ENCODE results near the gene SPON2. TPM values are rescaled to one million over a fixed set of nuclear protein-coding genes. Genes with fewer than 3 reads are reported as not detected.

SPON2 gene
- polyA plus RNA-seq (2013, experiment 1 of 4): 3.2 TPM
- 4.0 TPM for polyA plus RNA-seq (2013, experiment 2 of 4)
- 5.8 TPM for polyA plus RNA-seq (2013, experiment 3 of 4)
- polyA plus RNA-seq (2013, experiment 4 of 4): 8.6 TPM

- H3K27me3 ChIP-seq (ENCODE audit: control insufficient read depth, insufficient read depth, low read length, poor library complexity, severe bottlenecking): peaks cover 68% of the 10 kb centered on the region
- H3K4me3 ChIP-seq (ENCODE audit: insufficient read depth, low read depth, low read length): peak within 1 kb of the TSS; percentile 25
Observed at GRCh38 chr4:1172228-1172851, at the start of gene SPON2. SPON2 (minus strand) TSS chr4:1172583.

GRCh38 chr4:1221155-1221870 lies 48.9 kb upstream of the SPON2 start:
- WGBS, 2 experiments: 94 to 95% methylated on average over 33 of the region's 33 CpGs
- Histone ChIP-seq H3K9me3 (ENCODE audit: control insufficient read depth, low read length) (no peaks in the 10 kb centered on the region), H3K27ac (ENCODE audit: insufficient read depth, low read depth, low read length, poor library complexity, severe bottlenecking) (no peak overlapping the region), H3K4me1 (ENCODE audit: control insufficient read depth, insufficient read depth, low read length) (no peaks in the 10 kb centered on the region), H3K4me3 (ENCODE audit: insufficient read depth, low read depth, low read length) (no peak overlapping the region), H3K36me3 (ENCODE audit: control insufficient read depth, insufficient read depth, low read length) (peaks cover 26% of the 10 kb centered on the region), H3K27me3 (ENCODE audit: control insufficient read depth, insufficient read depth, low read length, poor library complexity, severe bottlenecking) (no peaks in the 10 kb centered on the region)

More at GRCh38 chr4:1172228-1172851, at the start of gene SPON2:
- H3K27ac ChIP-seq (ENCODE audit: insufficient read depth, low read depth, low read length, poor library complexity, severe bottlenecking): no peak within 1 kb of the TSS
- peaks cover 5% of the 10 kb centered on the region for H3K4me1 ChIP-seq (ENCODE audit: control insufficient read depth, insufficient read depth, low read length)
- 3 to 4% methylated on average over 51 to 54 of the region's 54 CpGs for WGBS, 2 experiments
- H3K9me3 ChIP-seq (ENCODE audit: control insufficient read depth, low read length): no peaks in the 10 kb centered on the region
- H3K36me3 ChIP-seq (ENCODE audit: control insufficient read depth, insufficient read depth, low read length): no peaks in the 10 kb centered on the region

GRCh38 chr4:1220566-1220965 lies 48.2 kb upstream of the SPON2 start:
- H3K36me3 ChIP-seq (ENCODE audit: control insufficient read depth, insufficient read depth, low read length): peaks cover 26% of the 10 kb centered on the region
- 95% methylated on average over 16 of the region's 16 CpGs for WGBS, 2 experiments

GRCh38 chr4:1219566-1219950 lies 47.2 kb upstream of the SPON2 start:
- H3K27me3 ChIP-seq (ENCODE audit: control insufficient read depth, insufficient read depth, low read length, poor library complexity, severe bottlenecking): no peaks in the 10 kb centered on the region
- H3K27ac ChIP-seq (ENCODE audit: insufficient read depth, low read depth, low read length, poor library complexity, severe bottlenecking): no peak overlapping the region
- no peaks in the 10 kb centered on the region for H3K4me1 ChIP-seq (ENCODE audit: control insufficient read depth, insufficient read depth, low read length)
- H3K36me3 ChIP-seq (ENCODE audit: control insufficient read depth, insufficient read depth, low read length): peaks cover 22% of the 10 kb centered on the region
- WGBS, 2 experiments: 93 to 98% methylated on average over 7 of the region's 7 CpGs
- no peak overlapping the region for H3K4me3 ChIP-seq (ENCODE audit: insufficient read depth, low read depth, low read length)
- H3K9me3 ChIP-seq (ENCODE audit: control insufficient read depth, low read length): no peaks in the 10 kb centered on the region

More at GRCh38 chr4:1220566-1220965, 48.2 kb upstream of the SPON2 start:
- Histone ChIP-seq H3K27me3 (ENCODE audit: control insufficient read depth, insufficient read depth, low read length, poor library complexity, severe bottlenecking) (no peaks in the 10 kb centered on the region), H3K9me3 (ENCODE audit: control insufficient read depth, low read length) (no peaks in the 10 kb centered on the region), H3K4me1 (ENCODE audit: control insufficient read depth, insufficient read depth, low read length) (no peaks in the 10 kb centered on the region), H3K27ac (ENCODE audit: insufficient read depth, low read depth, low read length, poor library complexity, severe bottlenecking) (no peak overlapping the region), H3K4me3 (ENCODE audit: insufficient read depth, low read depth, low read length) (no peak overlapping the region)

GRCh38 chr4:1218634-1219565 lies 46.5 kb upstream of the SPON2 start:
- H3K9me3 ChIP-seq (ENCODE audit: control insufficient read depth, low read length): no peaks in the 10 kb centered on the region
- no peaks in the 10 kb centered on the region for H3K27me3 ChIP-seq (ENCODE audit: control insufficient read depth, insufficient read depth, low read length, poor library complexity, severe bottlenecking)
- no peaks in the 10 kb centered on the region for H3K4me1 ChIP-seq (ENCODE audit: control insufficient read depth, insufficient read depth, low read length)
- peaks cover 18% of the 10 kb centered on the region for H3K36me3 ChIP-seq (ENCODE audit: control insufficient read depth, insufficient read depth, low read length)
- WGBS, 2 experiments: 93 to 96% methylated on average over 20 to 21 of the region's 21 CpGs
- H3K4me3 ChIP-seq (ENCODE audit: insufficient read depth, low read depth, low read length): no peak overlapping the region
- no peak overlapping the region for H3K27ac ChIP-seq (ENCODE audit: insufficient read depth, low read depth, low read length, poor library complexity, severe bottlenecking)

- H3K27ac ChIP-seq (ENCODE audit: insufficient read depth, low read depth, low read length, poor library complexity, severe bottlenecking): no peak overlapping the region
- H3K9me3 ChIP-seq (ENCODE audit: control insufficient read depth, low read length): no peaks in the 10 kb centered on the region
- H3K4me1 ChIP-seq (ENCODE audit: control insufficient read depth, insufficient read depth, low read length): no peaks in the 10 kb centered on the region
- 96 to 97% methylated on average over 27 of the region's 27 CpGs for WGBS, 2 experiments
- H3K4me3 ChIP-seq (ENCODE audit: insufficient read depth, low read depth, low read length): no peak overlapping the region
- no peaks in the 10 kb centered on the region for H3K27me3 ChIP-seq (ENCODE audit: control insufficient read depth, insufficient read depth, low read length, poor library complexity, severe bottlenecking)
- peaks cover 16% of the 10 kb centered on the region for H3K36me3 ChIP-seq (ENCODE audit: control insufficient read depth, insufficient read depth, low read length)
Observed at GRCh38 chr4:1217366-1217765, 45.0 kb upstream of the SPON2 start.

GRCh38 chr4:1216869-1217294 lies 44.5 kb upstream of the SPON2 start:
- H3K4me3 ChIP-seq (ENCODE audit: insufficient read depth, low read depth, low read length): no peak overlapping the region
- H3K36me3 ChIP-seq (ENCODE audit: control insufficient read depth, insufficient read depth, low read length): peaks cover 16% of the 10 kb centered on the region
- H3K4me1 ChIP-seq (ENCODE audit: control insufficient read depth, insufficient read depth, low read length): no peaks in the 10 kb centered on the region
- no peaks in the 10 kb centered on the region for H3K27me3 ChIP-seq (ENCODE audit: control insufficient read depth, insufficient read depth, low read length, poor library complexity, severe bottlenecking)
- no peak overlapping the region for H3K27ac ChIP-seq (ENCODE audit: insufficient read depth, low read depth, low read length, poor library complexity, severe bottlenecking)
- no peaks in the 10 kb centered on the region for H3K9me3 ChIP-seq (ENCODE audit: control insufficient read depth, low read length)
- WGBS, 2 experiments: 95 to 96% methylated on average over 21 of the region's 21 CpGs

- no peaks in the 10 kb centered on the region for H3K27me3 ChIP-seq (ENCODE audit: control insufficient read depth, insufficient read depth, low read length, poor library complexity, severe bottlenecking)
- H3K4me1 ChIP-seq (ENCODE audit: control insufficient read depth, insufficient read depth, low read length): no peaks in the 10 kb centered on the region
- peaks cover 16% of the 10 kb centered on the region for H3K36me3 ChIP-seq (ENCODE audit: control insufficient read depth, insufficient read depth, low read length)
- 96 to 97% methylated on average over 34 of the region's 34 CpGs for WGBS, 2 experiments
- no peak overlapping the region for H3K27ac ChIP-seq (ENCODE audit: insufficient read depth, low read depth, low read length, poor library complexity, severe bottlenecking)
- no peaks in the 10 kb centered on the region for H3K9me3 ChIP-seq (ENCODE audit: control insufficient read depth, low read length)
- H3K4me3 ChIP-seq (ENCODE audit: insufficient read depth, low read depth, low read length): no peak overlapping the region
Observed at GRCh38 chr4:1216076-1216614, 43.8 kb upstream of the SPON2 start.

GRCh38 chr4:1215141-1216075 lies 43.0 kb upstream of the SPON2 start:
- peaks cover 16% of the 10 kb centered on the region for H3K36me3 ChIP-seq (ENCODE audit: control insufficient read depth, insufficient read depth, low read length)
- H3K27ac ChIP-seq (ENCODE audit: insufficient read depth, low read depth, low read length, poor library complexity, severe bottlenecking): no peak overlapping the region
- H3K9me3 ChIP-seq (ENCODE audit: control insufficient read depth, low read length): no peaks in the 10 kb centered on the region
- H3K27me3 ChIP-seq (ENCODE audit: control insufficient read depth, insufficient read depth, low read length, poor library complexity, severe bottlenecking): no peaks in the 10 kb centered on the region
- H3K4me1 ChIP-seq (ENCODE audit: control insufficient read depth, insufficient read depth, low read length): no peaks in the 10 kb centered on the region
- no peak overlapping the region for H3K4me3 ChIP-seq (ENCODE audit: insufficient read depth, low read depth, low read length)
- WGBS, 2 experiments: 95 to 96% methylated on average over 31 of the region's 31 CpGs

Data from ectodermal cell (in vitro differentiated cells).